BJ (cell line): ENCODE measurements around the gene MCUB. TPM values are rescaled to one million over a fixed set of nuclear protein-coding genes. Genes with fewer than 3 reads are reported as not detected.

Experiments
- CTCF ChIA-PET: fragments of 350-600 bp; formaldehyde crosslinking; extraction: SDS; loops from one replicate; lab custom pipeline; 2021; ENCODE audit warnings: antibody characterized with exemption, inconsistent platforms; lab: Yijun Ruan, JAX
- POLR2A ChIA-PET: fragments of 300-600 bp; sonication (Branson Sonifier 250); formaldehyde crosslinking; extraction: SDS; loops from one replicate; lab custom pipeline; 2021; ENCODE audit warnings: antibody characterized with exemption; lab: Charles Lee
- DNase-seq: peaks from one replicate; pipeline ENCODE4 v3.0.0-alpha.2; 2011; ENCODE audit warnings: low read depth
- H3K27me3 ChIP-seq: 2 replicates; pipeline ENCODE4 v1.6.0; 2011; ENCODE audit warnings: low read length; ENCODE audit not compliant: control insufficient read depth, insufficient read depth
- H3K36me3 ChIP-seq: 2 replicates; pipeline ENCODE4 v1.5.1; 2011; ENCODE audit warnings: low read length; ENCODE audit not compliant: control insufficient read depth, insufficient read depth
- H3K4me3 ChIP-seq: 2 replicates; pipeline ENCODE4 v1.5.1; 2011; ENCODE audit warnings: low read depth, mild to moderate bottlenecking, control low read depth, low read length
- polyA plus RNA-seq: library from polyadenylated mRNA; depleted of rRNA; stranded (reverse); fragments of >200 nt; gene quantifications from 2 replicates; pipeline ENCODE4 v1.2.3, GENCODE V29; 2011
- TF ChIP-seq, protein P1 (sequence below): IDR thresholded peaks from 2 replicates; pipeline ENCODE4 v1.5.1; 2011; ENCODE audit warnings: low read depth, mild to moderate bottlenecking, control low read depth, inconsistent platforms, low read length, moderate library complexity; ENCODE audit not compliant: insufficient read depth

MCUB gene
- polyA plus RNA-seq, 1 experiment = 25.4 TPM

GRCh38 chr4:109684727-109685126, 124.7 kb downstream of the MCUB start:
- CTCF ChIA-PET = interaction anchor here (1.2 kb wide), 1 partner anchor 17 kb away, joined by 4 read pairs; no protein-coding TSS in a partner anchor
- Histone ChIP-seq H3K4me3 (no peak overlapping the region), H3K27me3 (no peaks in the 10 kb centered on the region), H3K36me3 (no peaks in the 10 kb centered on the region)
- POLR2A ChIA-PET = no interaction called here
- DNase-seq = no peak
- TF ChIP-seq, protein P1, sequence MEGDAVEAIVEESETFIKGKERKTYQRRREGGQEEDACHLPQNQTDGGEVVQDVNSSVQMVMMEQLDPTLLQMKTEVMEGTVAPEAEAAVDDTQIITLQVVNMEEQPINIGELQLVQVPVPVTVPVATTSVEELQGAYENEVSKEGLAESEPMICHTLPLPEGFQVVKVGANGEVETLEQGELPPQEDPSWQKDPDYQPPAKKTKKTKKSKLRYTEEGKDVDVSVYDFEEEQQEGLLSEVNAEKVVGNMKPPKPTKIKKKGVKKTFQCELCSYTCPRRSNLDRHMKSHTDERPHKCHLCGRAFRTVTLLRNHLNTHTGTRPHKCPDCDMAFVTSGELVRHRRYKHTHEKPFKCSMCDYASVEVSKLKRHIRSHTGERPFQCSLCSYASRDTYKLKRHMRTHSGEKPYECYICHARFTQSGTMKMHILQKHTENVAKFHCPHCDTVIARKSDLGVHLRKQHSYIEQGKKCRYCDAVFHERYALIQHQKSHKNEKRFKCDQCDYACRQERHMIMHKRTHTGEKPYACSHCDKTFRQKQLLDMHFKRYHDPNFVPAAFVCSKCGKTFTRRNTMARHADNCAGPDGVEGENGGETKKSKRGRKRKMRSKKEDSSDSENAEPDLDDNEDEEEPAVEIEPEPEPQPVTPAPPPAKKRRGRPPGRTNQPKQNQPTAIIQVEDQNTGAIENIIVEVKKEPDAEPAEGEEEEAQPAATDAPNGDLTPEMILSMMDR = no peak

DNA sequence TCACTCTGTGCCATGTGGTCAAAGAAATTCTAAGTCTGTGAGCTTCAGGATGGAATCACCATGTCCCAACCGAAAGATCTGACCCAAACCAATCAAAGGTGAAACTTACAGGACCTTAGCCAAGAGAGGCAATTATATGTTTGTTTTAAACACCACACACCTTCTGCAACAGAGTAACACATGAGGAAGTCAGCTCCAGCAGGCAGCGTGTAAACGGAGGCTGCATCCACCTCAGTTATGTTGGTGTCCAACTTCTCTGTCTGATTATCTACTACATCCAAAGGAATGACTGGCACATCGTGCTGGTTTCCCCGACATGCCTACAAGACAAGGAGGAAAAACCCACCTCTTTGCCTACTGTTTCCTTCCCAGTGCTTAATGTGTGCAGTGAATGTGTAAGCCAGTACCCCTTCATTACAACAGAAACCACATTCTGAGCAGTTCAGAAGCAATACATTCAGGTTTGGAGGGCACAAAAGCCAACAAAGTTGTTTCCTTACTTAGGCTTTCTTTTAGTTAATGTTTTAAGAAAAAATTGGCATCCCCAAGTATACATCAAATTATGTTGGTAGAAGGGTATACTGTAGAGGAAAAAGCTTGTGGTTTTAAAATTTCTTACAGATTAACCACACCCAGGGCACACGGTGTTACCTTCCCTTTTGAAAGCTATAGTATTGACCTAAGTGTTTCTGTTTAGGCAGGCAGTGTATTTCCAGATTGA, 130.8 kb downstream of the MCUB start:
- CTCF ChIA-PET = interaction anchor here (0.7 to 1.3 kb wide), 3 partner anchors 10 to 32 kb away, joined by 3 to 5 read pairs (median 3); no protein-coding TSS in a partner anchor
- TF ChIP-seq, protein P1 = no peak
- Histone ChIP-seq H3K36me3 (peaks cover 4% of the 10 kb centered on the region), H3K27me3 (no peaks in the 10 kb centered on the region), H3K4me3 (no peak overlapping the region)
- POLR2A ChIA-PET = no interaction called here
- no peak for DNase-seq

GRCh38 chr4:109691411-109691920, 131.4 kb downstream of the MCUB start:
- POLR2A ChIA-PET = no interaction called here
- CTCF ChIA-PET = interaction anchor here (1.3 kb wide), 2 partner anchors 9 to 11 kb away, joined by 3 to 5 read pairs; no protein-coding TSS in a partner anchor
- no peak overlapping the region for H3K4me3 ChIP-seq
- no peak for DNase-seq
- no peaks in the 10 kb centered on the region for H3K27me3 ChIP-seq
- peaks cover 4% of the 10 kb centered on the region for H3K36me3 ChIP-seq
- TF ChIP-seq, protein P1 = no peak

DNA sequence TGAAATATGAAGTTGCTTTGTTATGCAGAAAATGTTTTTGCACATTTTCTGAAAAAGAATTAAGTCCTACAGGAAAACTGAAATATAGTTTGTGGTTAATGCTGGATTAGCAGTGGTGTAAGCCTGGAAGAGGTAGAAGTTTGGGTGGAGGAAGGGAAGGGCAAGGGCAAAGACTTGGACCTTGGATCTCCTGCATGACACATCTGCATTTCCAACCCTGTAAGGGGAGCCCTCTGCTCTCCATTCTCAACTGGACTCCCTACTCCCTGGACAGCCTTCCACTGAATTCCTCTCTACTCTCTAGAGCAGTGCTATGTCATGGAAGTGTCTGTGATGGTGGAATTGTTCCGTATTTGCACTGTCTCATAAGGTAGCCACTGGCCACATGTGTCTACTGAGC, 138.6 kb downstream of the MCUB start:
- ChIA-PET CTCF (no interaction called here), POLR2A (no interaction called here)
- Histone ChIP-seq H3K36me3 (peaks cover 8% of the 10 kb centered on the region), H3K27me3 (no peaks in the 10 kb centered on the region), H3K4me3 (no peak overlapping the region)
- no peak for DNase-seq
- TF ChIP-seq, protein P1 = no peak

- TF ChIP-seq, protein P1 = no peak
- no peak overlapping the region for H3K4me3 ChIP-seq
- H3K27me3 ChIP-seq = no peaks in the 10 kb centered on the region
- peaks cover 7% of the 10 kb centered on the region for H3K36me3 ChIP-seq
- no peak for DNase-seq
- ChIA-PET CTCF (interaction anchor here (0.9 kb wide), 1 partner anchor 44 kb away, joined by 4 read pairs; no protein-coding TSS in a partner anchor), POLR2A (no interaction called here)
These were observed 139.6 kb downstream of the MCUB start for GRCh38 chr4:109699553-109700225.
